Kidney (tissue), 14 donors: ENCODE measurements around the gene GPRIN3. TPM values are rescaled to one million over a fixed set of nuclear protein-coding genes. Genes with fewer than 3 reads are reported as not detected.
A peak's percentile ranks its signal among the peaks of the same experiment; 100 is the strongest.

Source experiments
- DNase-seq, 5 donors: peaks; one replicate each; pipeline ENCODE4 v3.0.0-alpha.2; 2013 to 2020
- FAIRE-seq: peaks from 2 replicates; lab custom pipeline; 2012; peaks lifted over from hg19 to GRCh38; lab: Jason Lieb, UNC
- H3K27ac ChIP-seq, 2 donors: one replicate each; pipeline ENCODE4 v1.7.0; 2013; ENCODE audit warnings: low read depth in 2 of 2, low read length in 2 of 2, inconsistent platforms in 1 of 2
- H3K27me3 ChIP-seq: one replicate; pipeline ENCODE4 v1.7.1; 2013; ENCODE audit warnings: low read length, inconsistent platforms; ENCODE audit not compliant: control insufficient read depth, insufficient read depth
- H3K36me3 ChIP-seq, 3 donors: one replicate each; pipeline versions ENCODE4 v1.7.0 to v1.7.1; 2013; ENCODE audit warnings: low read length in 3 of 3, control low read depth in 1 of 3, inconsistent platforms in 1 of 3; ENCODE audit not compliant: insufficient read depth in 3 of 3, control insufficient read depth in 2 of 3
- H3K4me1 ChIP-seq, 3 donors: one replicate each; pipeline versions ENCODE4 v1.7.0 to v1.7.1; 2013; ENCODE audit warnings: low read length in 3 of 3, inconsistent platforms in 1 of 3, low read depth in 1 of 3; ENCODE audit not compliant: control insufficient read depth in 2 of 3, insufficient read depth in 2 of 3
- H3K4me3 ChIP-seq, 3 donors: one replicate each; pipeline versions ENCODE4 v1.7.0 to v1.8.1; 2013; ENCODE audit warnings: low read length in 3 of 3, control low read depth in 1 of 3, inconsistent platforms in 1 of 3
- H3K9ac ChIP-seq, 3 donors: one replicate each; pipeline versions ENCODE4 v1.7.0 to v1.7.1; 2013; ENCODE audit warnings: low read length in 3 of 3, control low read depth in 1 of 3, inconsistent platforms in 1 of 3
- H3K9me3 ChIP-seq, 3 donors: one replicate each; pipeline versions ENCODE4 v1.7.0 to v1.7.1; 2013; ENCODE audit warnings: low read length in 3 of 3, control low read depth in 1 of 3, inconsistent platforms in 1 of 3; ENCODE audit not compliant: control insufficient read depth in 2 of 3, insufficient read depth in 1 of 3
- intact Hi-C: fragments of 100-400 bp; cut with DNase I; formaldehyde crosslinking; loops from one replicate; pipeline ENCODE4 v1.11.1; 2022
- polyA plus RNA-seq: library from polyadenylated mRNA; stranded (reverse); fragments of 350-450 nt; fragmentation: Illumina TruSeq; extraction: RNeasy Lipid Tissue Mini Kit (QIAGEN cat#74804); gene quantifications from one replicate; pipeline ENCODE4 v1.2.3, GENCODE V29; 2014; ENCODE audit warnings: low read depth, low replicate concordance; ENCODE audit not compliant: insufficient read depth
- total RNA-seq: library from RNA; stranded (reverse); fragmentation: NEBNext Ultra II Directional; extraction: Animal tissue kit (Norgen Biotek cat#: 25700); gene quantifications from one replicate; pipeline ENCODE4 v1.2.1, GENCODE V29; 2021
- TF ChIP-seq, protein P1 (sequence below): IDR thresholded peaks from 3 replicates; pipeline ENCODE4 v1.5.1; 2012; ENCODE audit warnings: mild to moderate bottlenecking, moderate library complexity, borderline replicate concordance; ENCODE audit not compliant: insufficient read depth; ENCODE audit errors: extremely low read depth
- donor health status: control.
- donor health status: control.
- donor health status: control.
- donor health status: control.
- donor health status: control.
- donor health status: DM: yes; HTN: yes; CAD: no.
- donor health status: Normal renal cell carcinoma (clear cell type).

Gene GPRIN3
- total and polyA plus RNA-seq, 2 donors from 2014 or later: 2.2 to 15.2 TPM

- Histone ChIP-seq H3K4me1 (peaks cover 0 to 13% (median 12%) of the 10 kb centered on the region in 3 donors), H3K36me3 (no peaks in the 10 kb centered on the region), H3K27ac (no peak overlapping the region), H3K9ac (no peak overlapping the region), H3K4me3 (no peak overlapping the region), H3K27me3 (no peaks in the 10 kb centered on the region), H3K9me3 (no peaks in the 10 kb centered on the region)
- DNase-seq: no peak
- no peak for FAIRE-seq
- TF ChIP-seq, protein P1, sequence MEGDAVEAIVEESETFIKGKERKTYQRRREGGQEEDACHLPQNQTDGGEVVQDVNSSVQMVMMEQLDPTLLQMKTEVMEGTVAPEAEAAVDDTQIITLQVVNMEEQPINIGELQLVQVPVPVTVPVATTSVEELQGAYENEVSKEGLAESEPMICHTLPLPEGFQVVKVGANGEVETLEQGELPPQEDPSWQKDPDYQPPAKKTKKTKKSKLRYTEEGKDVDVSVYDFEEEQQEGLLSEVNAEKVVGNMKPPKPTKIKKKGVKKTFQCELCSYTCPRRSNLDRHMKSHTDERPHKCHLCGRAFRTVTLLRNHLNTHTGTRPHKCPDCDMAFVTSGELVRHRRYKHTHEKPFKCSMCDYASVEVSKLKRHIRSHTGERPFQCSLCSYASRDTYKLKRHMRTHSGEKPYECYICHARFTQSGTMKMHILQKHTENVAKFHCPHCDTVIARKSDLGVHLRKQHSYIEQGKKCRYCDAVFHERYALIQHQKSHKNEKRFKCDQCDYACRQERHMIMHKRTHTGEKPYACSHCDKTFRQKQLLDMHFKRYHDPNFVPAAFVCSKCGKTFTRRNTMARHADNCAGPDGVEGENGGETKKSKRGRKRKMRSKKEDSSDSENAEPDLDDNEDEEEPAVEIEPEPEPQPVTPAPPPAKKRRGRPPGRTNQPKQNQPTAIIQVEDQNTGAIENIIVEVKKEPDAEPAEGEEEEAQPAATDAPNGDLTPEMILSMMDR: no peak
- intact Hi-C loops: no loop called here
These were observed 28.2 kb downstream of the GPRIN3 start for GRCh38 chr4:89279385-89279784.

- FAIRE-seq: no peak
- H3K27me3 ChIP-seq: no peaks in the 10 kb centered on the region
- H3K36me3 ChIP-seq: no peaks in the 10 kb centered on the region
- H3K9ac ChIP-seq: no peak overlapping the region
- no peaks in the 10 kb centered on the region for H3K9me3 ChIP-seq
- intact Hi-C loops: no loop called here
- TF ChIP-seq, protein P1: no peak
- DNase-seq: no peak
- no peak overlapping the region for H3K4me3 ChIP-seq
- H3K4me1 ChIP-seq: peaks cover 0 to 9% (median 9%) of the 10 kb centered on the region in 3 donors
- no peak overlapping the region for H3K27ac ChIP-seq
These were observed 30.2 kb downstream of the GPRIN3 start for GRCh38 chr4:89277412-89277811.

GRCh38 chr4:89276296-89276695 is 31.3 kb downstream of the GPRIN3 start:
- intact Hi-C loops: no loop called here
- Histone ChIP-seq H3K9me3 (no peaks in the 10 kb centered on the region), H3K27me3 (no peaks in the 10 kb centered on the region), H3K27ac (no peak overlapping the region), H3K4me3 (no peak overlapping the region), H3K36me3 (no peaks in the 10 kb centered on the region), H3K4me1 (peaks cover 0 to 13% (median 9%) of the 10 kb centered on the region in 3 donors), H3K9ac (no peak overlapping the region)
- DNase-seq (no peak), FAIRE-seq (no peak)
- TF ChIP-seq, protein P1: no peak

- TF ChIP-seq, protein P1: no peak
- intact Hi-C loops: no loop called here
- Histone ChIP-seq H3K27me3 (no peaks in the 10 kb centered on the region), H3K9me3 (no peaks in the 10 kb centered on the region), H3K27ac (peak overlapping the region in 1 of 2 donors; percentile 18), H3K9ac (no peak overlapping the region), H3K4me1 (peaks cover 0 to 13% (median 9%) of the 10 kb centered on the region in 3 donors), H3K4me3 (no peak overlapping the region), H3K36me3 (no peaks in the 10 kb centered on the region)
- DNase-seq: peak in 3 of 5 donors; percentile 68 to 81 (median 75)
- FAIRE-seq: peak; percentile 89
These were observed 32.0 kb downstream of the GPRIN3 start for GRCh38 chr4:89275587-89275986.
